A549 treated with AZD2906 at 1 μM for 4 hours (cell line): ENCODE measurements around the gene RSRC1. TPM values are rescaled to one million over a fixed set of nuclear protein-coding genes. Genes with fewer than 3 reads are reported as not detected.

Source experiments
- total RNA-seq: library from RNA; stranded (reverse); fragments of 200-300 nt; extraction: Qiagen RNA extraction; gene quantifications from 5 replicates; pipeline ENCODE4 v1.2.3, GENCODE V29; 2022

Gene RSRC1
- total RNA-seq: 23.8 to 38.8 TPM (median 26.1 TPM) in 5 replicates

GRCh38 chr3:158109804-158110657, at the start of gene RSRC1:
TSS of gene RSRC1 (plus strand) at chr3:158110089. CDS start at chr3:158122105, 12,016 bp downstream.

GRCh38 chr3:158570999-158571702, 461.3 kb downstream of the RSRC1 start, which contains the start of gene MLF1:
TSS of gene MLF1 (plus strand) at chr3:158571194. CDS start at chr3:158571301, 107 bp downstream.

Other genes with a start within 250 kb of the RSRC1 start
- 1.5 to 1.9 TPM (median 1.6 TPM) in 5 replicates for gene SHOX2, start 3.7 kb upstream of the RSRC1 start, total RNA-seq